ENCODE data around the gene SNTB2. TPM values are rescaled to one million over a fixed set of nuclear protein-coding genes. Genes with fewer than 3 reads are reported as not detected.

SNTB2 gene
- total RNA-seq, 1 donor from 2014 or later, result 43.8 TPM

DNA sequence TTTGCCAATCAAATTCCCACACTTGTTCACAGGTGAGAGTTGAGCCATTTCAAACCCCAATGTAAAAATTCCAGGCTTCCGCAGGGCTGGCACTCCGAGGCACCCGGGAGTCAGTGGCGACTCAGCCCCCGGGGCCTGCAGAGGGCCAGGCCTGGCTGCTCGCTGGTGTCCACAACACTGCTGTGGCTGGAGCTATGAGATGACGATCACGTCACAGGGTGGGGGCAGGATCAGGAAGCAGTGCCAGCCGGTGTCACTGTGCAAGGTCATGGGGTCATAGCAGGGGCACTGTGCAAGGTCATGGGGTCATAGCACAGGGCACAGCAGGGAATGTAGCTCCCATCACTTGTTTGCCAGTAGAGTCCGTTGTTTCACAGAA is 131.9 kb downstream of the SNTB2 start:
- no peak for DNase-seq (ENCODE audit: low spot score)

DNA sequence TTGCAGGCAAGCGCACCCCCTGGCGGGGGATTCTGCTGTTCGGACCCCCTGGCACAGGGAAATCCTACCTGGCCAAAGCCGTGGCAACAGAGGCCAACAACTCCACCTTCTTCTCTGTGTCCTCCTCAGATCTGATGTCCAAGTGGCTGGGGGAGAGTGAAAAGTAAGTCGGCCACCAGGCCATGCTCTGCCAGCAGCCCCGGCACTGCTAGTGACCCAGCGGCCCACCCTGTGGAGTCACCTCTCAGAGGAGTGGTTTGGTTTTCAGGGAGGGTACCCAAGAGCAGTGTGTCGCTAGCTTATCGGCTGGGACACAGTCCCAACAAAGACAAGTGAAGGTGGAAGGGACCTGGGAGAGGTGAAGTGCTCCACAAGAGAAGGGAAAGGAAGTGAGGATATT is 132.4 kb downstream of the SNTB2 start:
- DNase-seq (ENCODE audit: low spot score), result no peak

DNA sequence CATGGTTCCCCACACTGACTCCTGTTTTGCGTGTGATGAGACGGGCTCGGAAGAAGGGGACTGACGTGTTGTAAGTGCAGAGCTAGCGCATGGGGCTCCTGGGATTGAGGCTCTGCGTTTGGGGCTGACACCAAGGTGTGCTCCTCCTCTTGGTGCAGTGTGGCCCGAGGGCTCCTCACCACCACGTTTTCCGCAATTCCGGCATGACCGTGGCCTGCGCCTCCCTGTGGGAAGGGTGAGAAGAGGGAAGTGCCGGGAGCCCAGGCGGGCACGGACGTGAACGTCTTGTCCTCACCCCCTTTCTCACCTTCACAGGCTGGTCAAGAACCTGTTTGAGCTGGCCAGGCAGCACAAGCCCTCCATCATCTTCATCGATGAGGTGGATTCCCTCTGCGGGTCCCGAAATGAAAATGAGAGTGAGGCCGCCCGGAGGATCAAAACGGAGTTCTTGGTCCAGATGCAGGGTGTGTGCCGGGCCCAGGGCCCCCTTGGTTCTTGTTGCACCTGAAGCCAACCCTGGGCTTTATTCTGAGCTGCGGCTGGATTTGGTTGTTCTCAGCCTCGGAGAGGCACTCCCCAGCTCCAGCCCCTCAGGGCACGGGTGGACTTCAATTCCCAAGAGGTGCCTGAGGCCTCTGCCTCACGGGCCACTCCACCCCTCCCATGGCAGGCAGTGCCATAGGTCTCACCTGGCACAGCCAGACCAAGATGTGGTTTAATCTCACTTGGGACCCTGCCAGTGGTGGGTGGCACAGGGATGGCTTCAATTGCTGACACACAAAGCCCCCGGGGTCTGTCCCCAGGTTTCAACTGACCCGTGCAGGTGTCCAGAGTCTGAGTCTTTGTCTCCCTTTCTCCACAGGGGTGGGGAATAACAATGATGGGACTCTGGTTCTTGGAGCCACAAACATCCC is 133.1 kb downstream of the SNTB2 start:
- no peak for DNase-seq (ENCODE audit: low spot score)

DNA sequence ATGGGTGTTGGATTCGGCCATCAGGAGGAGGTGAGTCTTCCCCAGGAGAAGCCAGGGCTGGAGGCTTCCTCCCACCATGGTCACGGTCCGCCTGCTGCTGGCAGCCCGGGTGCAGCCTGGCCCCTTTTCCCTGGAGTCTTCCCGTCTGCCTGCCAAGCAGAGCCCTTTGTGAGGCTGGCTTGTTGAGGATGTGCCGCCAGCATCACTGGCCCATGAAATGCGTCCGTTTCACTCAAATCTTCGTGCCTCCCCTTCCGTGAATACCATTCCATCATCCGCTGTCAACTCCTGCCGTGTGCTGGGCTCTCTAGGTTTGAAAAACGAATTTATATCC is 133.7 kb downstream of the SNTB2 start:
- DNase-seq (ENCODE audit: low spot score), result no peak

DNA sequence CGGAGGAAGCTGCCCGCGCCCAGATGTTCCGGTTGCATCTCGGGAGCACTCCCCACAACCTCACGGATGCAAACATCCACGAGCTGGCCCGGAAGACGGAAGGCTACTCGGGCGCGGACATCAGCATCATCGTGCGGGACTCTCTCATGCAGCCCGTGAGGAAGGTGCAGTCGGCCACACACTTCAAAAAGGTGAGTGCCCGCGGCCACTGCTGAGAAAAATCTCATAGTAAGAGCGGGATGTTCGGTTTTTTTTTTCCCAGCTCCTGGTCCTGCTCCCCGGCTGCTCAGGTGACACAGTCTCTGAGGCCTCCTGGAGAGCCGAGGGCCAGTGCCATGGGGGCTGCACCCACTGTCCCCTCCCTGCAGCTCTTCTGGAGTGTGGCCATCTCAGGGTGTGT is 134.1 kb downstream of the SNTB2 start:
- DNase-seq (ENCODE audit: low spot score), result no peak

DNA sequence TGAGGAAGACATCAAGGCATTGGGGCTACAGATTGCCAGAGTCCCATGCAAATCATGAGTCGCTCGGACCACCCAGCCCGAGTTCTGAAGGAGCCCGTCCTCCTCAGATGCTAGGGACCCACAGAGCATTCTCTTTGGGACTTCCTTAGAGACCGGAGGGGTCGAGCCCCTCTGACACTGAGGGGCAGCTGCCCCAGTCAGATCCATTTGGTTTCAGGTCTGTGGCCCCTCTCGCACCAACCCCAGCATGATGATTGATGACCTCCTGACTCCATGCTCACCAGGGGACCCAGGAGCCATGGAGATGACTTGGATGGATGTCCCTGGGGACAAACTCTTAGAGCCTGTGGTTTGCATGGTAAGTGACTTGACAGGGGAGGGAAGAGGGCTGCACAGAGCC is 135.4 kb downstream of the SNTB2 start:
- DNase-seq (ENCODE audit: low spot score), result no peak

DNA sequence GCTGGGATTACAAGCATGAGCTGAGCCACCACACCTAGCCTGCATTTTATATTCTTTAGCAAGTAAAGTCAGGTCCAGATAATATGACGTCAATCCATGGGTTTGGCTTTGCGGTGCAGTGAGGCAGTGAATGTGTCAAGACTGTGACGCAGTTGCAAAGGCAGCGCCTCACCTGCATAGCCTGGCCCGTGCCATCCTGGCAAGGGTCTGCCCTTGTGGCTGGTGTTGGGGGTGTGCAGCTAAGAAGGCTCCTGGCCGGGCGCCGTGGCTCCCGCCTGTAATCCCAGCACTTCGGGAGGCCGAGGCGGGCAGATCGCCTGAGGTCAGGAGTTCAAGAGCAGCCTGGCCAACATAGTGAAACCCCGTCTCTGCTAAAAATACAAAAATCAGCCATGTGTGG is 136.5 kb downstream of the SNTB2 start:
- no peak for DNase-seq (ENCODE audit: low spot score)

DNA sequence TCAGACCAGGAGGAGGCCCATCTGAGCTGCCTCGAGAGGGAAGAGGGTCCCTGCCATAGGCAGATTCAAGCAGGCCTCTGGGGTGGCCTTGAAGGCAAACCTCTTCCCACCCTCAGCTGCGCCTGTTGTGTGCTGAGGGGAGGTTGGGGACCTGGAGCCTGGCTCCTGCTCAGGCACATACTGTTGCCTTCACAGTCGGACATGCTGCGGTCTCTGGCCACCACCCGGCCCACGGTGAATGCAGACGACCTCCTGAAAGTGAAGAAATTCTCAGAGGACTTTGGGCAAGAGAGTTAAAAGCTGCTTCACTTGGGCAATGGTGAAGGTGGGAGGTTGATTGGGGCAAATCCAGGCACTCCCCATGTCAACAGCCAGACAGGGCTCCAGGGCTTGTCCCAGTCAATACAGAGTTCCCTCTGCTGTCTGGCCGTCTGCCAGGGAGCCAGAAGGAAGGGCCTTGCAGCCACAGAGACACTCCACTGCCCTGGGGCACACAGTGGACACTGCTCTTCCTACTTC is 137.1 kb downstream of the SNTB2 start:
- peak; percentile 70 for DNase-seq (ENCODE audit: low spot score)

DNA sequence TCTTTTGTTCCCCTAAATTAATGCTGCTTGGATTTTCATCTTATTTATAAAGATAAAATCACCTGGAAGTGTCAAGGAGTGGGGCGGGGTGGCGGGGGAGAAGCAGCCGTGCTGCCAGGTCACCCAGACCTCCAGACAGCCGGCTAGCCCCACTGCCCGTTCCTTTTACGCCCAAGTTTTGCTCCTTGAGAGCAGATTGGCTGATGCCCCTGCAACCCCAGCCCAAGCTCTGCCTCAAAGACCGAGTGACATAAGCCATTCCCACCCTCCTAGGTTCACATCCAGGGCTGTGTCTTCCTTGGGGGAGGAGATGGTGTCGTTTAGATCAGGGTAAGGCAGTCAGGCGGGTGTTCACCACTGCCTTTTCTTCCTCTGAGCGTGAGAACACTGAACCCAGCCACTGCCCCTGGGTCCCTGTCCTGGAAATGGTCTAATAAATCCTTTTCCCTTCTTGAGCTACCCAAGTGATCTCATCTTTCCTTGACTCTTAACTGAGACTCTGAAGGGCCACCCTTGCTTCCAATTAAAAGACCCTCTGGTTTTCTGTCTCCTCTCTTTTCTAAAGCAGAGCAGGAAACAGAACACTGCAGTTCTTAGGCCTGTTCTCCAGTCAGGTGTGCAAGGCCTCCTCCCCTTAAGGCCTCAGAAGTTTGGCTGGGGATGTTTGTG is 137.8 kb downstream of the SNTB2 start:
- no peak for DNase-seq (ENCODE audit: low spot score)

DNA sequence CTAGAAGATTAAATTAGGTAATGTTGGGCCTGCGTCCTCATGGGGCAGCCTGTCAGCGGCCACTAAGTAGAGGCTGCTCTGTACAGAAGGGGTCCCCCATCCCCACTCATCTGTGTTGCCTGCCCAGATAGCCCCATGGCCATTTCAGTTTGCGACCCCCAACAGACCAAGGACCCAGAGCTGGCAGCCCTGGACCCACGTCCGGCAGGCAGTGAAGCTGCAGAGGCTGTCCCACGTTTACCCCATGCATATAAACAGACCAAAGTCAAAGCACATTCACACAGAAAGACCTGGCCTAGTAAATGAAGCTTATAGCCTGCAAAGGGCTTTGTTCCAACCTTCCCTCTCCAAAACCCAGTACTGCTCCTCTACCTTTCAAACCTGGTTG is 138.8 kb downstream of the SNTB2 start:
- no peak for DNase-seq (ENCODE audit: low spot score)

DNA sequence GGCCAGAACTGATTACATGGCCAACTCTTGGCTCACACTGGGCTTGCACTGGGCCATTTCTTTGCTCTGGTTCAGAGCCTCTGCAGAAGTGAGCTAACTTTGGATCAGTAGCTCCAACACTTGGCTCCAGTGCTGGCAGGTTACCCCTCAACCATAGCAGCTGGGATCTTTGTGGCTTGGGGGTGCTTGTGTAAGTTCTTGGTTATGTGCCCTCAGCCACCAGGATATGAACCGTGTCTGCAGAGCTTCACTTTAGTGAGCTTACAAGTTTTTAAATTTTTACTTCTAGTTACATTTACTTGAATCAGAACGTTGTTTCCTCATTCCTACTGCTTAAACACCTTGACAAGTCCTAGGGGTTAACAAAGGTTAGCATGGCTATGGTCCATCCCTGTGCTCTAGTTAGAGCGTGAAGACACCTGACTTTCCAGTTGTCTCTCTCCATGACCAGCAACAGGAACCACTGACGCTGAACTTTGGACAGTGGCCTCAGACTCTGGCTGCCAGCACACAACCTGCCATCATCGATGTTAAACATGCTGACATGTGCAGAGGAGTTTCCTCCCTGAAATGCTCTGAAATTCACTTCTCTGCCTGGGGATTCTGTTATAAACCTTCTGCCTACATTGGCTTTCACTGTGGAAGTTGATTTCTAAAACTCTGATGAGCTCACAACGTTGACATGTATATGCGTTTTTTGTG is 139.4 kb downstream of the SNTB2 start:
- peak; percentile 67 for DNase-seq (ENCODE audit: low spot score)

DNA sequence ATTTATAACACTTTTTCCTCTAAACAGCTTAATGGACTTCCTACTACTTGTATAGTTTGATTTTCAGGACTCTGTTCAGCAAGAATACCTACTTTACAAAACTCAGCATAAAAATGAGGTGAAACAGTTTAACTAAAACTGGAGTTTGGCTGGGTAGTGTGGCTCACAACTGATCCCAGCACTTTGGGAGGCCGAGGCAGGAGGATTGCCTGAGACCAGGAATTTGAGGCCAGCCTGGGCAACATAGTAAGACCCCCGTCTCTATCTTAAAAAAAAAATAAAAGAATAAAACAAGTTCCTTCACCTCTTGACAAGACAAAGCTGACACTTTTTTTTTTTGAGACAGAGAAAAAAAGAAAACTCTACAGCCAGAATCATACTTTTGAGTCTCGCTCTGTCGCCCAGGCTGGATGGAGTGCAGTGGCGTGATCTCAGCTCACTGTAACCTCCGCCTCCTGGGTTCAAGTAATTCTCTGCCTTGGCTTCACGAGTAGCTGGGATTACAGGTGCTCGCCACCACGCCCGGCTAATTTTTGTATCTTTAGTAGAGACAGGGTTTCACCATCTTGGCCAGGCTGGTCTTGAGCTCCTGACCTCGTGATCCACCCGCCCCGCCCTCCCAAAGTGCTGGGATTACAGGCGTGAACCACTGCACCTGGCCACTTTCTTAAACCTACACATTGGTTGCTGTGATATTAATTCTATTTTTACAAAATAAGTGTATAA is 140.8 kb downstream of the SNTB2 start:
- DNase-seq (ENCODE audit: low spot score), result no peak

DNA sequence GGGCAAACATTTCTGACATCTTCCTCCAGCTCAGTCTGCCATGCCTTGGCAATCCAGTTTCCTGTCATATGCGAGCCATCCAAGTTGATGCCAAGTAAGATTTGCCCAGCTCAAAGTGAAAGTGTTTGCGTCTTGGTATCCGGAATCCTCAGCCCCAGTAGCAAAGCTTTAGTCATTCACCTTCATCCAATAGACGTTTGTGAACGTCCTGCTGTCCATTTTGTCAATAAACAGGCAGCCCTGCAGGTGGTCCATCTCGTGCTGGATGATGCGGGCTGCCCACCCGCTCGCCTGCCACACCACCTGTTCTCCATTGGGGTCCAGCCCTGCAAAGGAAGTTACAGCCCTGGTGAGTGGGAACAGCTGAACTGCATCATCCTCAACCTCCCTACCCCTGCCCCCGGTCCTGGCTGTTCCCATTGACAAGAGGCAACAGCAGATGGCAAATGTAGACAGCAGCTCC is 141.9 kb downstream of the SNTB2 start:
- DNase-seq (ENCODE audit: low spot score), result no peak

DNA sequence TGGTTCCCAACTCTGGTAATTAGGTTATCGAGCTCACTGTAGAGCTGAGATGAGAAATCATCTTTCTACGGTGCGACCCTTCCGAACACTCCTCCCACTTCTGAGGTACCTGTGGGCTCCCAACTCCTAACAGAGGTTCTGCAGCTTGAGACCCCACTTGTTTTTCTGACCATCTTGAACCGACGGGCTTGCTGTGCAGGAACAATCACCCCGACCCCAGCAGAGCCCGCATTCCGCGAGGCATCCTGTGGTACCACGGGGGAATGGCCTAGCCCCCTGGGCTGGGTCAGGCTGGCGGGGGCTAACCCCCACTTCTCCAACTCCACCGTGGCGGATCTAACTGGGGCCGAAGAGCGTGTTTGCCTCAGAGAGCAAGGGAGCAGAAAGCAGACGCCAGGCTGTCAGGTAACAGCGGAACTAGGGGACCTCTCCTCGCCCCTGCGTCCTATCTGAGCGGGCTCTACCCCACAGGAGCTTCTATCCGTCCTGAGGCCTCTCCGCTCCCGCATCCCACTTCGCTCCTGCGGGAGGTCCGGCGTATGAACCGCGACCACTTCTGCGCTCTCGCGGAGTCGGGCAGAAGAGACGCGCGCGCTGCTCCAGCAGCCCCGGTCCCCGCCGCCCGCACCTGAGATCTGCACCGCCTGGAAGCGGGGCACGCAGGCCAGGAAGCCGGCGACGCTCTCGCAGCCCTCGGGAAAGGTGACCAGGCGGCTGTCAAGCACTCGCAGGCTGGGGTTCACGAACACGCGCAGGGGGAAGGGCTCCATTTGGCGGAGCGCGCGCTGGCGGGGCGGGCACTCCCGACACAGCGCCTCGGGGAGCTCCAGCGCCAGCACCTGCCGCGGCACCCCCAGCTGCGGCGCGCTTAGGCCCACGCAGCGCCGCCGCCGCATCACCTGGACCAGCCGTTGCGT is 142.7 kb downstream of the SNTB2 start:
- DNase-seq (ENCODE audit: low spot score), result no peak

DNA sequence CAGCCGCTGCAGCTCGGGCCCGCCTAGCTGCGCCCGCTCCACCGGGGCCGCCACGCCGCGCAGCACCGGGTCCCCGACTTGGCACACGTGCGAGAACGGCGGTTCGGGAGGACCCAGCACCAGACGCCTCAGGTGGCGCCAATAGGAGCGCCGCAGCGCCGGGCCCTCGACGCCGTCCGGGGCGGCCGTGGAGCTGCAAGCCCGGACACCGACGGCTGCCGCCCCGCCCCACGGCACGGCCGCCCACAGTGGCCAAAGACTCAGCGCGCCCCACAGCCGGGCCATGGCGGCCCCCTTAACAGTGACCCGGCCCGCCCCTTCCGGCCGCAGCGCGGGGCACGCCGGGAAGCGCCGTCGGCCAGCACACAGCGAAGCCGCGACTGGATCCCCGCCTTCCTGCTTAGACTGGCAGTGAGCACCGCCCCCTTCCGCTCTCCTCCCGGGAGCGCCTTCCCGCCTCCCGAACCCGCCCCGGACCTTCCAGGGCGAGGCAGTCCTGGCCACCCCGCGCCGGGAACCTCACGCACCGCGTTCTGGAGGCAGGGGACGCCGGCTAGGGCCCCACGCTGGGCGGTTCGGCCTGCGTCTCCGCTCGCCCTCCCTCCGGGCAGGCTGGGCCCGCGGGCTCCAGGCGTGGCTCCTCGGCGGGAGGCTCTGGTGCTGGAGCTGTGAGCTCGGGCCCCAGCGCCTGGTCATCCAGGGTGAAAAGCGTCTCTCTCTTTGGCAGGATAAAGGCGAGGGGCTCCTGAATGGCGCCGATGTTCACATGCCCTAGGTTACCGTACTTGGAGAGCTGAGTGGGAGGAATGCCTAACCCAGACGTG is 143.5 kb downstream of the SNTB2 start, which contains the start of gene PDF:
PDF (minus strand) TSS at position 303 of the 824 bp plus-strand sequence; CDS start at position 285, 18 bp downstream.
- DNase-seq (ENCODE audit: low spot score), result peak; percentile 93

DNA sequence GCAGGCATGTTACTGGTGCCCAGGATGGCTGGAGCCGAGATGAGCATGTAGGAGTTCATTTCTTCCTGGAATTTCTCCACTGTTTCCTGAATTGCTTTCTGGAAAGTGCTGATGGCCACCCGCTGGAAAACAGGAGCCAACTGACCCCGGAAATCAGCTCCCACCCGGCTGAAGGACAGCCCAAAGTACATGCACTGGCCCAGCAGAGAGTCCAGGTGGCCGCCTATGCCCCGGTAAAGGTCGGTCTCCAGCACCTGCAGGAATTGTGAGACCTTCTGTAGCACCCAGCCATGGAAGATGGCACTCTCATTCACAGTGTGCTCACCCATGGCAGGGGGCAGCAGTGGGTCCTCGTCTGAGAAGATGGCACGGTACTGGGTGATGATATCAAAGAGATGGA is 147.7 kb downstream of the SNTB2 start:
- no peak for DNase-seq (ENCODE audit: low spot score)

DNA sequence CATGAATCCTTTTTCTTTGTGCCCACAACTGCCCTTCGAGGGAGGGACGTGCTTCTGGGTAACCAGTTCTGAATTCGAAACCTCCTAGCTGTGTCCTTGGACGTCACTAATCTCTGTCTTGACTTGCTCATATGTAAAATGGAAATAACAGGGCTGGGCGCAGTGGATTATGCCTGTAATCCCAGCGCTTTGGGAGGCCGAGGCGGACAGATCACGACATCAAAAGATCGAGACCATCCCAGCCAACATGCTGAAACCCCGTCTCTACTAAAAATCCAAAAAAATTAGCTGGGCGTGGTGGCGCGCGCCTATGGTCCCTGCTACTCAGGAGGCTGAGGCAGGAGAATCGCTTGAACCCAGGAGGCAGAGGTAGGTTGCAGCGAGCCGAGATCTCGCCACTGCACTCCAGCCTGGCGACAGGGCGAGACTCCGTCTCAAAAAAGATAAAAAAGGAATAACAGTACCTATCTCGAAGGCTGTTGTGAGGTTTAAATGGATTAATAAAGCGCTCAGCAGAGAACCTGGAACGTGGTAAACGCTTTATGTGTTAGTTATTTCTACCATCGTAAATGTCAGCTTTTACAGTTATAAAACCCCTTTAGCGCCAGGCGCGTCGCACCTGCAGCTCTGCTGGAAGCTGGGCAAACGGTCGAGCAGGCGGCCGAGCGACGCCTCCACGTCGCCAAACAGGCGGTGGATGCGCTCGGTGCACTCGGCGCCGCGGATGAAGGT is 151.8 kb downstream of the SNTB2 start:
- DNase-seq (ENCODE audit: low spot score), result no peak

DNA sequence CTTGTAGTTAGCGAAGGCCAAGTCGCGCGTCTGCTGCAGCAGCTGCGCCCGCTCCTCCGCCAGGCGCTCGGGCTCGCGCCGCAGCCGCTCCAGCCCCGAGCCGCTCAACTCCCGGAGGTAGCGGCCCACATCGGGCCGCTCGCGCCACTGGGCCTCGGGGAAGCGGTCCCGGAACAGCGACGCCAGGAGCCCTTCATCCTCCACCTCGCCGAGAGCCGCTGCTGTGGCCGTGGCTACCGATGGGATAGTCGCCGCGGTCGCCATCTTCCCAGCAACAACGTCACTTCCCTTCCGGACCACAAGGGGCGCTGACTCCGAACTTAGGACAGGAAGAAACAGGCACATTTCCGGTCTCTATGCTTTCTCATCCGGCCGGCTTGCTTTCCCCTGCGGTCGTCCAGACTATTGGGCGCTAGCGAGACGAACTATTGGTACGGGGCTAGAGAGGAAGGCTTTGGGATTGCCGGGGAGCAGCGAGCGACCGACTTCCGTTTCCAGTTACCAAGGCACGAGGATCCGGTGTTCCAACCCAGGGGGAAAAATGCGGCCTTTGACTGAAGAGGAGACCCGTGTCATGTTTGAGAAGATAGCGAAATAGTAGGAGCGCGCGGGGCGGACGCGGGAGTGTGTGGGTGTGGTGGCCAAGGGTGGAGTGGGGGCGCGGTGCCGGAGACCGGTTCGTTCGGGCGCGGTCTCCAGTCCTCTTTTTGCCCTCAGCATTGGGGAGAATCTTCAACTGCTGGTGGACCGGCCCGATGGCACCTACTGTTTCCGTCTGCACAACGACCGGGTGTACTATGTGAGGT is 152.5 kb downstream of the SNTB2 start, which contains the start of the genes COG8 and NIP7:
COG8 (minus strand) TSS at position 276 of the 806 bp plus-strand sequence; CDS start at position 264, 12 bp downstream.
NIP7 (plus strand) TSS at position 484 of the 806 bp plus-strand sequence; CDS start at position 542, 58 bp downstream.
- DNase-seq (ENCODE audit: low spot score), result peak; percentile 97

All from mucosa of gallbladder (tissue), 1 donor.